HepG2 (cell line): ENCODE data around the gene FEM1C. TPM values are rescaled to one million over a fixed set of nuclear protein-coding genes. Genes with fewer than 3 reads are reported as not detected.

ENCODE experiments used
- ATAC-seq: fragments of 200-7000 bp; cut with Tn5 transposase; 3 replicates; pipeline ENCODE4 v1.9.1; 2020; ENCODE audit warnings: mild to moderate bottlenecking, moderate library complexity
- BruUV-seq: library from RNA; stranded (reverse); fragments of 400-500 nt; replicated peaks from 2 replicates; lab custom pipeline; 2021; lab: Mats Ljungman, UMichigan
- CTCF ChIA-PET: fragments of 300-600 bp; formaldehyde crosslinking; extraction: SDS; loops from one replicate; lab custom pipeline; 2021; ENCODE audit warnings: low total read pairs, inconsistent platforms, low intra/inter-chr PET ratio; lab: Yijun Ruan, JAX
- POLR2A ChIA-PET: fragments of 350-600 bp; sonication (Branson Sonifier 250); formaldehyde crosslinking; loops from one replicate; lab custom pipeline; 2020; ENCODE audit warnings: antibody characterized with exemption, inconsistent platforms; lab: Yijun Ruan, JAX
- DNase-seq: peaks from one replicate; pipeline ENCODE4 v3.0.0-alpha.2; 2015; ENCODE audit warnings: low spot score
- FAIRE-seq: peaks from 3 replicates; lab custom pipeline; 2011; peaks lifted over from hg19 to GRCh38; lab: Jason Lieb, UNC
- H2AFZ ChIP-seq: one replicate; pipeline ENCODE4 v1.6.1; 2011; ENCODE audit warnings: low read length, inconsistent platforms
- H3K27ac ChIP-seq: fragments of 300-600 bp; 3 replicates; pipeline ENCODE4 v1.8.0; 2011; ENCODE audit warnings: mixed run types, mild to moderate bottlenecking, mixed read lengths, low read length, inconsistent platforms; ENCODE audit not compliant: insufficient read depth; ENCODE audit errors: extremely low read length
- H3K27me3 ChIP-seq, 2 experiments: fragments of 200-600 bp in 1 of 2; 2 replicates in 1 of 2; 3 replicates in 1 of 2; pipeline versions ENCODE4 v1.6.0 to v1.8.0; 2011; ENCODE audit warnings: low read length in 2 of 2, mild to moderate bottlenecking in 2 of 2, moderate library complexity in 2 of 2, inconsistent platforms in 1 of 2; ENCODE audit not compliant: insufficient read depth in 2 of 2, control insufficient read depth in 1 of 2
- H3K36me3 ChIP-seq, 2 experiments: fragments of 200-600 bp in 1 of 2; replicated peaks in 1 of 2; 2 replicates in 1 of 2; 3 replicates in 1 of 2; pipeline versions ENCODE4 v1.5.1 to v1.8.0; 2011; ENCODE audit warnings: low read length in 2 of 2, inconsistent platforms in 1 of 2; ENCODE audit not compliant: insufficient read depth in 2 of 2, control insufficient read depth in 1 of 2
- H3K4me1 ChIP-seq: 2 replicates; pipeline ENCODE4 v1.5.1; 2012; ENCODE audit warnings: low read length, inconsistent platforms; ENCODE audit not compliant: insufficient read depth
- H3K4me2 ChIP-seq: 2 replicates; pipeline ENCODE4 v1.6.0; 2011; ENCODE audit warnings: low read depth, low read length, inconsistent platforms
- H3K4me3 ChIP-seq, 3 experiments: fragments of 200-600 bp in 1 of 3; sonication (generic), shearing (Covaris generic) in 1 of 3; replicated peaks in 1 of 3; 2 replicates each; pipeline ENCODE4 v1.5.1; 2011 to 2016; ENCODE audit warnings: low read length in 3 of 3, inconsistent platforms in 2 of 3, low read depth in 2 of 3, mild to moderate bottlenecking in 2 of 3, control low read depth in 1 of 3, mixed read lengths in 1 of 3; ENCODE audit not compliant: insufficient read depth in 1 of 3
- H3K79me2 ChIP-seq: one replicate; pipeline ENCODE4 v1.6.1; 2011; ENCODE audit warnings: low read length, inconsistent platforms; ENCODE audit not compliant: insufficient read depth
- H3K9ac ChIP-seq: 2 replicates; pipeline ENCODE4 v1.6.0; 2011; ENCODE audit warnings: mild to moderate bottlenecking, low read depth, low read length, inconsistent platforms; ENCODE audit not compliant: insufficient read depth
- H3K9me3 ChIP-seq: 2 replicates; pipeline ENCODE4 v1.5.1; 2012; ENCODE audit warnings: mild to moderate bottlenecking, low read length
- H4K20me1 ChIP-seq: 2 replicates; pipeline ENCODE4 v1.6.0; 2011; ENCODE audit warnings: inconsistent platforms, mild to moderate bottlenecking, low read length, moderate library complexity; ENCODE audit not compliant: insufficient read depth
- ARNT ChIP-seq: fragments of 450-650 bp; IDR thresholded peaks from 2 replicates; pipeline ENCODE4 v1.6.1; 2017
- BRF2 ChIP-seq: sonication (generic); formaldehyde crosslinking; IDR thresholded peaks from 2 replicates; pipeline ENCODE4 v1.8.1; 2022; ENCODE audit warnings: mild to moderate bottlenecking, missing genetic modification reagents
- ETV6 ChIP-seq: sonication (generic); formaldehyde crosslinking; conservative IDR thresholded peaks from 2 replicates; pipeline ENCODE4 v1.4.0; 2020; ENCODE audit warnings: missing genetic modification reagents
- FOXP1 ChIP-seq, 2 experiments: fragments of 450-650 bp in 1 of 2; IDR thresholded peaks; 2 replicates each; pipeline ENCODE4 v1.6.1; 2017 to 2018; ENCODE audit warnings: antibody characterized with exemption in 1 of 2
- GLMP ChIP-seq: sonication (generic); formaldehyde crosslinking; IDR thresholded peaks from 2 replicates; pipeline ENCODE4 v1.9.0; 2021; ENCODE audit warnings: missing genetic modification reagents, mild to moderate bottlenecking, borderline replicate concordance
- HNRNPUL1 ChIP-seq: fragments of 200-400 bp; formaldehyde crosslinking; IDR thresholded peaks from 2 replicates; pipeline ENCODE4 v1.6.1; 2017; ENCODE audit warnings: low read depth, mild to moderate bottlenecking, low read length, moderate library complexity
- KLF16 ChIP-seq, 2 experiments: sonication (generic) in 1 of 2; formaldehyde crosslinking in 1 of 2; IDR thresholded peaks; 2 replicates each; pipeline versions ENCODE4 v1.6.1 to v1.8.0; 2016 to 2023; ENCODE audit warnings: missing genetic modification reagents in 2 of 2, missing compliant biosample characterization in 1 of 2
- SAP130 ChIP-seq: IDR thresholded peaks from 2 replicates; pipeline ENCODE4 v1.6.1; 2016; ENCODE audit warnings: low read depth
- TBX3 ChIP-seq: fragments of 450-650 bp; IDR thresholded peaks from 2 replicates; pipeline ENCODE4 v1.6.1; 2017; ENCODE audit warnings: antibody characterized with exemption, mild to moderate bottlenecking, inconsistent platforms, borderline replicate concordance
- TCF7 ChIP-seq: sonication (generic); IDR thresholded peaks from 2 replicates; pipeline ENCODE4 v1.6.1; 2016; ENCODE audit warnings: antibody characterized with exemption, low read depth
- ZMYM2 ChIP-seq: sonication (generic); formaldehyde crosslinking; IDR thresholded peaks from 2 replicates; pipeline ENCODE4 v1.8.0; 2022; ENCODE audit warnings: mild to moderate bottlenecking, missing genetic modification reagents
- ZNF263 ChIP-seq: sonication (generic); formaldehyde crosslinking; IDR thresholded peaks from 2 replicates; pipeline ENCODE4 v1.4.0; 2020; ENCODE audit warnings: missing genetic modification reagents
- WGBS: methylation state at CpG from one replicate; pipeline ENCODE4 v1.1.6; 2017; ENCODE audit warnings: low lambda C conversion rate; 5-methylcytosine and 5-hydroxymethylcytosine counted together
- in situ Hi-C: cut with HindIII; loops from 2 replicates; pipeline ENCODE4 v1.10.0; 2017; ENCODE audit warnings: low pct_unique_long_range_greater_than_20kb; ENCODE audit not compliant: extremely low pct_ligation_motif_present
- intact Hi-C: fragments of 100-400 bp; cut with micrococcal nuclease; formaldehyde crosslinking; loops from one replicate; pipeline ENCODE4 v1.10.0; 2022; ENCODE audit not compliant: unreplicated experiment
- polyA plus RNA-seq, 8 experiments: library from polyadenylated mRNA; depleted of rRNA in 3 of 8; stranded (reverse) in 7 of 8; unstranded in 1 of 8; fragments of >200 nt; fragmentation: Illumina TruSeq in 4 of 8; extraction: Trizol in 4 of 8; gene quantifications; 2 replicates each; pipeline versions ENCODE4 v1.2.1 to v1.2.3, GENCODE V29; 2011 to 2016; ENCODE audit warnings: low read depth in 4 of 8, missing spikeins in 1 of 8, mixed read lengths in 1 of 8; ENCODE audit not compliant: insufficient read depth in 1 of 8
- total RNA-seq, 5 experiments: library from RNA; depleted of rRNA; stranded (reverse); fragments of >200 nt; fragmentation: Illumina TruSeq; extraction: Trizol; gene quantifications; 2 replicates each; pipeline ENCODE4 v1.2.3, GENCODE V29; 2016; ENCODE audit warnings: low read depth in 1 of 5

FEM1C gene
- total and polyA plus RNA-seq, 2 of the 13 experiments (the other 11 are each of a cell fraction or from before 2014, with no cell fraction given): 5.5 to 8.3 TPM

GRCh38 chr5:115541611-115542010, 3.0 kb downstream of the FEM1C start:
- CTCF ChIA-PET: no interaction called here
- BruUV-seq: no TSS peak

GRCh38 chr5:115535479-115536035, 9.0 kb downstream of the FEM1C start:
- H3K4me1 ChIP-seq: peaks cover 65% of the 10 kb centered on the region
- ATAC-seq (no peak), DNase-seq (no peak), FAIRE-seq (no peak)
- peaks cover 3 to 37% of the 10 kb centered on the region in 2 experiments; a peak in 4 of 5 replicates for H3K36me3 ChIP-seq
- no peak overlapping the region; the same call in 1 of the 2 replicates for H3K4me2 ChIP-seq
- no peaks in the 10 kb centered on the region for H3K27me3 ChIP-seq
- CTCF ChIA-PET: no interaction called here
- WGBS: 87% methylated on average over 3 of the region's 3 CpGs
- no peak overlapping the region for H3K9ac ChIP-seq
- BruUV-seq: no TSS peak
- peaks cover 86% of the 10 kb centered on the region for H4K20me1 ChIP-seq
- peaks cover 100% of the 10 kb centered on the region for H3K79me2 ChIP-seq
- H3K4me3 ChIP-seq: no peak overlapping the region
- H3K27ac ChIP-seq: no peak overlapping the region
- POLR2A ChIA-PET: no interaction called here
- H2AFZ ChIP-seq: no peak overlapping the region
- in situ Hi-C loops: no loop called here
- intact Hi-C loops: no loop called here
- H3K9me3 ChIP-seq: no peaks in the 10 kb centered on the region
- TF ChIP-seq HNRNPUL1 (no peak), BRF2 (no peak), TCF7 (no peak), TBX3 (no peak), GLMP (CRISPR knock-in tag) (no peak), ETV6 (CRISPR knock-in tag) (no peak)

More at GRCh38 chr5:115541611-115542010, 3.0 kb downstream of the FEM1C start:
- no peak for ATAC-seq
- H3K4me3 ChIP-seq: peak overlapping the region; percentile 87 to 93 (median 91)
- H3K27ac ChIP-seq: peak overlapping the region; percentile 93
- POLR2A ChIA-PET: interaction anchor here (1.1 kb wide), 1 partner anchor 19 kb away, joined by 3 read pairs; no protein-coding TSS in a partner anchor
- TF ChIP-seq SAP130: peak; percentile 35
- TF ChIP-seq ZNF263: no peak
- TF ChIP-seq FOXP1 (IDR thresholded peaks at IDR 0.05): no peak
- 0 out of 2 replicates have a peak, but pooled peaks have one; percentile 16 for TF ChIP-seq FOXP1 (CRISPR knock-in tag; IDR thresholded peaks at IDR 0.05)
- no peak for TF ChIP-seq ARNT
- no peak for TF ChIP-seq ZMYM2 (CRISPR knock-in tag)
- peak in 1 of 2 experiments; percentile 17; a peak in 1 of 4 replicates for TF ChIP-seq KLF16 (CRISPR knock-in tag; IDR thresholded peaks at IDR 0.05)
- TF ChIP-seq, all 625 proteins: peak for 3
- WGBS: 7% methylated on average over 2 of the region's 2 CpGs
- Histone ChIP-seq H3K79me2 (peaks cover 76% of the 10 kb centered on the region), H3K9me3 (peaks cover 6% of the 10 kb centered on the region), H4K20me1 (peaks cover 67% of the 10 kb centered on the region), H3K36me3 (peaks cover 3 to 7% of the 10 kb centered on the region in 2 experiments; a peak in 3 of 5 replicates), H3K4me1 (peaks cover 53% of the 10 kb centered on the region), H3K9ac (peak overlapping the region; percentile 95), H2AFZ (no peak overlapping the region), H3K27me3 (no peaks in the 10 kb centered on the region; a peak in 1 of 5 replicates), H3K4me2 (peak overlapping the region; percentile 93)
- FAIRE-seq (no peak), DNase-seq (peak; percentile 4)
- in situ Hi-C loops: loop anchor here (10.0 kb wide), 1 partner anchor 293 kb away; no protein-coding TSS in a partner anchor
- intact Hi-C loops: loop anchor here (5.0 kb wide), 1 partner anchor 301 kb away; the partner anchor contains the start of genes AP3S1 and ATG12
